ENCODE results near the gene RPL28. TPM values are rescaled to one million over a fixed set of nuclear protein-coding genes. Genes with fewer than 3 reads are reported as not detected.

The RPL28 gene
- total and polyA plus RNA-seq, 10 donors: 581 to 4,833 (median 1,526) TPM

DNA sequence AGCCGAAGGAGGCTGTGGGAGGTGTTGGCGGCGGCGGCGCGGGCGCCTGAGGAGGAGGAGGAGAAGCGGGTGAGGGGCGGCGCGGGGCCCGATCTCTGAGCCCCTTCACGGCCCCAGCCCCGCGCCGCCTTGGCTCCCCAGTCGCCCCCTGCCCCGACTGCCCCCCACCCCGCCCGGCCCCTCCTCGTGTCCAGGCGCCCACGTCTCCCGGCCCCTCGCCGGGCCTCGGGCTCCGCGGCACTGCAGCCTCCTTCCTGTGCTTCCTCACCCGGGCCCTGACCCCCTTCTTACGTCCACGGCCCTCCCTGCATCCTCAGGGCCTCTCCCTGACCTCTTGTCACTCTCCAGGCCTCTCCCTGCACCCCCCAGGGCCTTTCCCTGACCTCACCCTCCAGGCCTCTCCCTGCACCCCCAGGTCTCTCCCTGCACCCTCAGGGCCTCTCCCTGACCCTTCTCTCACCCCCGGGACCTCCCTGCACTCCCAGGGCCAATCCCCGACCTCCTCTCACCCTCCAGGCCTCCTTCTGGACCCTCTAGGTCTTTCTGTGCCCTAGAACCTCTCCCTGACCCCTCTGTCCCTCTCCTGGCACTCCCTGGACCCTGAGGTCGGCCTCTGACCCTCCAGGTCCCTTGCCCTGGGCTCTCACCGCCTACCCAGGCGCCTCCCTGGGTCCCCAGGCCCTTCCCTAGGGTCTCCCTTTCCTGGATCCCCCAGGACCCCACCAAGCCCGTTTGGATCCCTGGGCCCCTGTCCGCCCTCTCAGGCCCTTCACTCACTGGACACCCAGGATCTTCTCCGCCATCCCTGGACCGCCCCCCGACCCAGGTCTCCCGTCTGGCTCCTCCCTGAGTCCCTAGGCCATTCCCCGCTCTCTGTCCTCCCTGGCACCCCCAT lies 45.6 kb upstream of the RPL28 start:
- H3K36me3 ChIP-seq: peaks cover 0 to 36% (median 0%) of the 10 kb centered on the region in 6 donors
- intact Hi-C loops (cut with DNase I; ENCODE audit: low total_unique reads): no loop called here
- H3K27ac ChIP-seq: peak overlapping the region; percentile 60 to 97 (median 91)
- H3K27me3 ChIP-seq (replicated peaks in 1 of 7): peaks cover 0 to 32% (median 0%) of the 10 kb centered on the region in 7 donors
- DNase-seq: peak; percentile 83
- TF ChIP-seq, protein P1, sequence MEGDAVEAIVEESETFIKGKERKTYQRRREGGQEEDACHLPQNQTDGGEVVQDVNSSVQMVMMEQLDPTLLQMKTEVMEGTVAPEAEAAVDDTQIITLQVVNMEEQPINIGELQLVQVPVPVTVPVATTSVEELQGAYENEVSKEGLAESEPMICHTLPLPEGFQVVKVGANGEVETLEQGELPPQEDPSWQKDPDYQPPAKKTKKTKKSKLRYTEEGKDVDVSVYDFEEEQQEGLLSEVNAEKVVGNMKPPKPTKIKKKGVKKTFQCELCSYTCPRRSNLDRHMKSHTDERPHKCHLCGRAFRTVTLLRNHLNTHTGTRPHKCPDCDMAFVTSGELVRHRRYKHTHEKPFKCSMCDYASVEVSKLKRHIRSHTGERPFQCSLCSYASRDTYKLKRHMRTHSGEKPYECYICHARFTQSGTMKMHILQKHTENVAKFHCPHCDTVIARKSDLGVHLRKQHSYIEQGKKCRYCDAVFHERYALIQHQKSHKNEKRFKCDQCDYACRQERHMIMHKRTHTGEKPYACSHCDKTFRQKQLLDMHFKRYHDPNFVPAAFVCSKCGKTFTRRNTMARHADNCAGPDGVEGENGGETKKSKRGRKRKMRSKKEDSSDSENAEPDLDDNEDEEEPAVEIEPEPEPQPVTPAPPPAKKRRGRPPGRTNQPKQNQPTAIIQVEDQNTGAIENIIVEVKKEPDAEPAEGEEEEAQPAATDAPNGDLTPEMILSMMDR (IDR thresholded peaks at IDR 0.05 in 8 of 11, conservative IDR thresholded peaks at IDR 0.05 in 3 of 11): peak in 1 of 11 experiments; percentile 2
- TF ChIP-seq POLR2AphosphoS5 (IDR thresholded peaks at IDR 0.05): no peak
- TF ChIP-seq POLR2A (IDR thresholded peaks at IDR 0.05): peak in 2 of 3 donors; percentile 38 to 85
- peaks cover 10 to 35% (median 22%) of the 10 kb centered on the region in 6 donors for H3K4me1 ChIP-seq
- peak overlapping the region; percentile 45 to 75 (median 58) for H3K4me3 ChIP-seq
- WGBS, 5 donors: 4 to 8% (median 5%) methylated on average over 15 to 36 of the region's 44 CpGs
- H3K9me3 ChIP-seq: no peaks in the 10 kb centered on the region

DNA sequence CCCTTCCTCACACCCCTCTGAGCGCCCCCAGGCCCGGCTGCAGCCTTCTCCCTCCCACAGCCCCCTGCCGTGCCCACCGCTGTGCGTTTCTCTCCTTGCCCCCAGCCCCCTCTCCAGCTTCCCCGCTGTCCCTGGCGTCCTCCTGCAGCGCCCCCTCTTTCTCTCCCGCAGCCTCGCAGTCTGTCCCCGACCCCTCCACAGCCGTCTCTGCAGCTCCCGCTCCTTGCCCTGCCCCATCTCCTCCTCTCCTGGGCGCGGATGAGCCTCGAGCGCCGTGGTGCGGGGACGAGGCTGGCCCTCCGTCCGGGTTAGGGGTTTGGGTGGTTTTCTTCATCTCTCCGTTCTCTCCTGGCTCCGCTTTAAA lies 45.0 kb upstream of the RPL28 start:
- Histone ChIP-seq H3K4me1 (peaks cover 10 to 35% (median 22%) of the 10 kb centered on the region in 6 donors), H3K4me3 (peak overlapping the region in 7 of 8 donors; percentile 47 to 75 (median 61)), H3K27ac (peak overlapping the region in 1 of 8 donors; percentile 91), H3K36me3 (peaks cover 0 to 39% (median 0%) of the 10 kb centered on the region in 6 donors), H3K9me3 (no peaks in the 10 kb centered on the region), H3K27me3 (replicated peaks in 1 of 7) (peaks cover 0 to 28% (median 0%) of the 10 kb centered on the region in 7 donors)
- intact Hi-C loops (cut with DNase I; ENCODE audit: low total_unique reads): no loop called here
- DNase-seq: peak; percentile 83
- TF ChIP-seq, protein P1 (IDR thresholded peaks at IDR 0.05 in 8 of 11, conservative IDR thresholded peaks at IDR 0.05 in 3 of 11): no peak
- no peak for TF ChIP-seq POLR2A (IDR thresholded peaks at IDR 0.05)
- TF ChIP-seq POLR2AphosphoS5 (IDR thresholded peaks at IDR 0.05): no peak
- 2 to 5% (median 3%) methylated on average over 20 to 24 of the region's 24 CpGs for WGBS, 5 donors

DNA sequence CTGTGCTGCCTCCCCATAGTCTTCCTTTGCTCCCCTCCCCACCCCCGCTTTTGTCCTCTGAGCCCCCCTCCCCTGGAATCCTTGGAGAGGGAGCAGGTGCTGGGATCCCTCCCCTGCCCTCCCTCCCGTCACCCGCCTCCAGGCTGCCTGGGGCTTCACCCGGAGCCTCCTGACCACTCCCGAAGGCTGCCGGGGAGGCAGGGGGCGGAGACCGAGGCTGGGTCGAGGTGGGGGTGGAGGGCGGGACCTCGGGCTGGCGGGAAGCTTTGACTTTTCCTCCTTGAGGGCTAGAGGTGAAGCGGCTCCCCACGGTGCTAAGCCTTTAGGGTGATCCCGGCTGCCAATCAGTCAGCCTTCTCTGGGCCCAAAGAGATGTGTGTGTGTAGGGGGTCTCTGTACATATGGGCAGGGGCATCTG lies 44.6 kb upstream of the RPL28 start:
- intact Hi-C loops (cut with DNase I; ENCODE audit: low total_unique reads): no loop called here
- Histone ChIP-seq H3K27me3 (replicated peaks in 1 of 7) (peaks cover 0 to 26% (median 0%) of the 10 kb centered on the region in 7 donors), H3K36me3 (peaks cover 0 to 43% (median under 1%) of the 10 kb centered on the region in 6 donors), H3K4me1 (peaks cover 10 to 35% (median 22%) of the 10 kb centered on the region in 6 donors), H3K9me3 (no peaks in the 10 kb centered on the region), H3K4me3 (peak overlapping the region in 5 of 8 donors; percentile 55 to 75 (median 69)), H3K27ac (peak overlapping the region in 1 of 8 donors; percentile 91)
- WGBS, 5 donors: 1 to 6% (median 3%) methylated on average over 4 to 15 of the region's 15 CpGs
- no peak for DNase-seq
- TF ChIP-seq POLR2A (IDR thresholded peaks at IDR 0.05): no peak
- TF ChIP-seq POLR2AphosphoS5 (IDR thresholded peaks at IDR 0.05): peak in 1 of 3 donors; percentile 12

DNA sequence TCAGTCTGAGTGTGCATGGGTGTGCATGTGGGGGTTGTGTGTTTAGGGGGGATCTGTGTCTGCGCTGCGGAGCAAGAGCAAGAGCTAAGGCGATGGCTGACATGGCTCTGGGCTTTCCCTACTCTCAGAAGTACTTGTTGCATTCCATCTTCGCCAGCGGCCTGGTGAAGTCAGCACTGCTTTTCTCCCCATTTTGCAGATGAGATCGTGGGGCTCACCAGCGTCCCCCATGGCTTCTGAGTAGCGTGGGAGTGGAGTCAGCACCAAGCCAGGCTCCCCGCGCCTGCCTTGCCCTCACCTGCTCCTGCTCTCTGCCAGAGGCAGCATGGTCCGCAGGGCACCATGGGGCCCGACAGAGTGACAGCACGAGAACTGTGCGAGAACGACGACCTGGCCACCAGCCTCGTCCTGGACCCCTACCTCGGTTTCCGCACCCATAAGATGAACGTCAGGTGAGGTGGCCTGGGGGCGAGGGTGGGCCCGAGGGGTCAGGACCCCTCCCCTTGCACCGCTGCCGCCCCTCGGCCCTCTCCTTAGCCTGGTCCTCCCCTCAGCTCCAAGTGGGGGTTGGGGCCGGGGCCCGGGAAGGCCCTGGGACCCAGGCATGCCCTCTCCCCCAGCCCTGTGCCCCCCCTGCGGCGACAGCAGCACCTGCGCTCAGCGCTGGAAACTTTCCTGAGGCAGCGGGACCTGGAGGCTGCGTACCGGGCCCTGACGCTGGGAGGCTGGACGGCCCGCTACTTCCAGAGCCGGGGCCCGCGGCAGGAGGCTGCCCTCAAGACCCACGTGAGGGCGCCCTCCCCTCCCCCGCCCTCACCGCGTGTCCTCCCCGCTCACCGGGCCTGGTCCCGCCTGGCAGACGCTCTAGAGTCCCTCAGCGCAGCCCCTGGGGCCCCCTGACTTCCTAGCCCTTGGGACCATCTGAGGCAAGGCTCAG lies 43.9 kb upstream of the RPL28 start:
- no peak for TF ChIP-seq POLR2A (IDR thresholded peaks at IDR 0.05)
- TF ChIP-seq, protein P1 (IDR thresholded peaks at IDR 0.05 in 8 of 11, conservative IDR thresholded peaks at IDR 0.05 in 3 of 11): no peak
- TF ChIP-seq POLR2AphosphoS5 (IDR thresholded peaks at IDR 0.05): no peak
- Histone ChIP-seq H3K4me3 (peak overlapping the region in 1 of 8 donors; percentile 75), H3K4me1 (peaks cover 10 to 35% (median 22%) of the 10 kb centered on the region in 6 donors), H3K27me3 (replicated peaks in 1 of 7) (peaks cover 0 to 21% (median 0%) of the 10 kb centered on the region in 7 donors), H3K9me3 (no peaks in the 10 kb centered on the region), H3K27ac (no peak overlapping the region), H3K36me3 (peaks cover 0 to 50% (median 8%) of the 10 kb centered on the region in 6 donors)
- intact Hi-C loops (cut with DNase I; ENCODE audit: low total_unique reads): no loop called here
- WGBS, 5 donors: 88 to 93% (median 91%) methylated on average over 22 to 50 of the region's 50 CpGs
- DNase-seq: no peak

Data from spleen (tissue), 11 donors.